ENCODE measurements around the gene EPB41L4B.

Gene EPB41L4B

DNA sequence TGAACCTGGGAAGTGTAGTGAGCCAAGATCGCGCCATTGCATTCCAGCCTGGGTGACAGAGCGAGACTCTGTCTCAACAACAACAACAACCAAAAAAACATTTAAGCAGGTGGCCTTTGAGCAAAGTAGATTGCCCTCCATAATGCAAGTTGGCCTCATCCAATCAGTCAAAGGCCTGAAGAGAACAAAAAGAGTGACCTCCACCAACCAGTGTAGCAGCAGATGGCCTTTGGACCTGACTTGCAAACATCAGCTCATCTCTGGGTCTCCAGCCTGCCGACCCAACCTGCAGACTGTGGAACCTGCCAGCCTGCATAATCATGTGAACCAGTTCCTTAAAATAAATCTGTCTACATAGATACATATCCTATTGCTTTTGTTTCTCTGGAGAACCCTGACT lies 161.3 kb downstream of the EPB41L4B start:
- Histone ChIP-seq H3K4me1 (ENCODE audit: control insufficient read depth, insufficient read depth, low read length) (no peaks in the 10 kb centered on the region), H3K9me3 (ENCODE audit: control insufficient read depth, insufficient read depth, low read depth, low read length) (no peaks in the 10 kb centered on the region), H3K27ac (ENCODE audit: extremely low read depth, low read depth, low read length) (no peak overlapping the region), H3K4me3 (ENCODE audit: low read depth, low read length) (no peak overlapping the region), H3K36me3 (ENCODE audit: control insufficient read depth in 2 of 2, insufficient read depth in 1 of 2, low read length in 2 of 2) (no peaks in the 10 kb centered on the region)
- ChIA-PET POLR2A (no interaction called here), CTCF (interaction anchor here (1.1 kb wide), 1 partner anchor 23 kb away, joined by 3 read pairs; no protein-coding TSS in a partner anchor)
- TF ChIP-seq ZNF366 (tag by site-specific recombination; conservative IDR thresholded peaks at IDR 0.05) = no peak
- TF ChIP-seq ZNF211 (tag by site-specific recombination; IDR thresholded peaks at IDR 0.05; ENCODE audit: low read depth) = no peak
- no peak for TF ChIP-seq ZNF362 (tag by site-specific recombination; IDR thresholded peaks at IDR 0.05)
- no peak for TF ChIP-seq INSM2 (tag by site-specific recombination; IDR thresholded peaks at IDR 0.05)
- TF ChIP-seq ZNF701 (tag by site-specific recombination; IDR thresholded peaks at IDR 0.05) = no peak
- TF ChIP-seq SP3 (tag by site-specific recombination; IDR thresholded peaks at IDR 0.05) = no peak
- no peak for TF ChIP-seq ZNF2 (tag by site-specific recombination; IDR thresholded peaks at IDR 0.05)
- TF ChIP-seq, protein P1, sequence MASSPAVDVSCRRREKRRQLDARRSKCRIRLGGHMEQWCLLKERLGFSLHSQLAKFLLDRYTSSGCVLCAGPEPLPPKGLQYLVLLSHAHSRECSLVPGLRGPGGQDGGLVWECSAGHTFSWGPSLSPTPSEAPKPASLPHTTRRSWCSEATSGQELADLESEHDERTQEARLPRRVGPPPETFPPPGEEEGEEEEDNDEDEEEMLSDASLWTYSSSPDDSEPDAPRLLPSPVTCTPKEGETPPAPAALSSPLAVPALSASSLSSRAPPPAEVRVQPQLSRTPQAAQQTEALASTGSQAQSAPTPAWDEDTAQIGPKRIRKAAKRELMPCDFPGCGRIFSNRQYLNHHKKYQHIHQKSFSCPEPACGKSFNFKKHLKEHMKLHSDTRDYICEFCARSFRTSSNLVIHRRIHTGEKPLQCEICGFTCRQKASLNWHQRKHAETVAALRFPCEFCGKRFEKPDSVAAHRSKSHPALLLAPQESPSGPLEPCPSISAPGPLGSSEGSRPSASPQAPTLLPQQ (tag by site-specific recombination; IDR thresholded peaks at IDR 0.05) = no peak

- Histone ChIP-seq H3K4me1 (ENCODE audit: control insufficient read depth, insufficient read depth, low read length) (no peaks in the 10 kb centered on the region), H3K9me3 (ENCODE audit: control insufficient read depth, insufficient read depth, low read depth, low read length) (no peaks in the 10 kb centered on the region), H3K27ac (ENCODE audit: extremely low read depth, low read depth, low read length) (no peak overlapping the region), H3K36me3 (ENCODE audit: control insufficient read depth in 2 of 2, insufficient read depth in 1 of 2, low read length in 2 of 2) (no peaks in the 10 kb centered on the region), H3K4me3 (ENCODE audit: low read depth, low read length) (no peak overlapping the region)
- CTCF ChIA-PET = interaction anchor here (1.1 kb wide), 1 partner anchor 24 kb away, joined by 3 read pairs; no protein-coding TSS in a partner anchor
- no peak for TF ChIP-seq ZNF529 (tag by site-specific recombination; IDR thresholded peaks at IDR 0.05; ENCODE audit: insufficient replicate concordance)
- no peak for TF ChIP-seq ZNF138 (tag by site-specific recombination; IDR thresholded peaks at IDR 0.05; ENCODE audit: borderline replicate concordance)
- POLR2A ChIA-PET = interaction anchor here (0.5 kb wide), 1 partner anchor 28 kb away, joined by 4 read pairs; no protein-coding TSS in a partner anchor
These were observed 162.2 kb downstream of the EPB41L4B start for GRCh38 chr9:109158651-109159050.

- no peaks in the 10 kb centered on the region for H3K4me1 ChIP-seq (ENCODE audit: control insufficient read depth, insufficient read depth, low read length)
- H3K27ac ChIP-seq (ENCODE audit: extremely low read depth, low read depth, low read length) = no peak overlapping the region
- no peak overlapping the region for H3K4me3 ChIP-seq (ENCODE audit: low read depth, low read length)
- H3K36me3 ChIP-seq (ENCODE audit: control insufficient read depth in 2 of 2, insufficient read depth in 1 of 2, low read length in 2 of 2) = no peaks in the 10 kb centered on the region
- CTCF ChIA-PET = interaction anchor here (0.6 to 1.1 kb wide), 3 partner anchors 13 to 28 kb away, joined by 3 read pairs; no protein-coding TSS in a partner anchor
- no peaks in the 10 kb centered on the region for H3K9me3 ChIP-seq (ENCODE audit: control insufficient read depth, insufficient read depth, low read depth, low read length)
- POLR2A ChIA-PET = no interaction called here
- TF ChIP-seq ZNF341 (tag by site-specific recombination; IDR thresholded peaks at IDR 0.05; ENCODE audit: low read depth) (no peak), HOXA7 (CRISPR knock-in tag; IDR thresholded peaks at IDR 0.05; ENCODE audit: borderline replicate concordance) (no peak), ZNF121 (tag by site-specific recombination; IDR thresholded peaks at IDR 0.05) (no peak), ZNF335 (tag by site-specific recombination; conservative IDR thresholded peaks at IDR 0.05) (no peak), ZNF600 (tag by site-specific recombination; IDR thresholded peaks at IDR 0.05) (no peak), ZNF776 (tag by site-specific recombination; IDR thresholded peaks at IDR 0.05; ENCODE audit: borderline replicate concordance) (no peak), TRIM28 (IDR thresholded peaks at IDR 0.05; ENCODE audit: borderline replicate concordance, low read length) (no peak), ZNF529 (tag by site-specific recombination; IDR thresholded peaks at IDR 0.05; ENCODE audit: insufficient replicate concordance) (no peak), ZBTB11 (tag by site-specific recombination; conservative IDR thresholded peaks at IDR 0.05; ENCODE audit: low read depth) (no peak), REPIN1 (tag by site-specific recombination; IDR thresholded peaks at IDR 0.05; ENCODE audit: low read depth) (no peak), RBAK (tag by site-specific recombination; IDR thresholded peaks at IDR 0.05) (no peak)
- TF ChIP-seq, protein P2, sequence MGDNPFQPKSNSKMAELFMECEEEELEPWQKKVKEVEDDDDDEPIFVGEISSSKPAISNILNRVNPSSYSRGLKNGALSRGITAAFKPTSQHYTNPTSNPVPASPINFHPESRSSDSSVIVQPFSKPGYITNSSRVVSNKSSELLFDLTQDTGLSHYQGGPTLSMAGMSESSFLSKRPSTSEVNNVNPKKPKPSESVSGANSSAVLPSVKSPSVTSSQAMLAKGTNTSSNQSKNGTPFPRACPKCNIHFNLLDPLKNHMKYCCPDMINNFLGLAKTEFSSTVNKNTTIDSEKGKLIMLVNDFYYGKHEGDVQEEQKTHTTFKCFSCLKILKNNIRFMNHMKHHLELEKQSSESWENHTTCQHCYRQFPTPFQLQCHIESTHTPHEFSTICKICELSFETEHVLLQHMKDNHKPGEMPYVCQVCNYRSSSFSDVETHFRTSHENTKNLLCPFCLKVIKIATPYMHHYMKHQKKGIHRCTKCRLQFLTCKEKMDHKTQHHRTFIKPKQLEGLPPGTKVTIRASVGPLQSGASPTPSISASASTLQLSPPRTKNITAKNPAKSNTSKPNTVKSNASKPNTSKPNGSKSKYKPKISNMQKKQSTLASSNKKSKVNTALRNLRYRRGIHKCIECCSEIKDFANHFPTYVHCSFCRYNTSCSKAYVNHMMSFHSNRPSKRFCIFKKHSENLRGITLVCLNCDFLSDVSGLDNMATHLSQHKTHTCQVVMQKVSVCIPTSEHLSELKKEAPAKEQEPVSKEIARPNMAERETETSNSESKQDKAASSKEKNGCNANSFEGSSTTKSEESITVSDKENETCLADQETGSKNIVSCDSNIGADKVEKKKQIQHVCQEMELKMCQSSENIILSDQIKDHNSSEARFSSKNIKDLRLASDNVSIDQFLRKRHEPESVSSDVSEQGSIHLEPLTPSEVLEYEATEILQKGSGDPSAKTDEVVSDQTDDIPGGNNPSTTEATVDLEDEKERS (tag by site-specific recombination; IDR thresholded peaks at IDR 0.05) = no peak
These were observed 164.2 kb downstream of the EPB41L4B start for GRCh38 chr9:109156708-109157107.

Data from HEK293 (cell line).